HCT116 (cell line): ENCODE results near the gene MRPS27. TPM values are rescaled to one million over a fixed set of nuclear protein-coding genes. Genes with fewer than 3 reads are reported as not detected.

ENCODE experiments used
- ATAC-seq: fragments of 200-7000 bp; cut with Tn5 transposase; 2 replicates; pipeline ENCODE4 v1.9.1; 2020; ENCODE audit warnings: mild to moderate bottlenecking, moderate library complexity
- BruUV-seq: library from RNA; stranded (reverse); fragments of 400-500 nt; replicated peaks from 2 replicates; lab custom pipeline; 2021; lab: Mats Ljungman, UMichigan
- CTCF ChIA-PET: fragments of 300-600 bp; sonication (Branson Sonifier 250); formaldehyde crosslinking; loops from one replicate; lab custom pipeline; 2021; ENCODE audit warnings: antibody characterized with exemption; lab: Charles Lee
- POLR2A ChIA-PET: fragments of 300-600, 350-600 bp; sonication (Branson Sonifier 250); formaldehyde crosslinking; loops from one replicate; lab custom pipeline; 2021; ENCODE audit warnings: antibody characterized with exemption; lab: Charles Lee
- RAD21 ChIA-PET, 2 experiments: fragments of 300-600 bp; sonication (Branson Sonifier 250); formaldehyde crosslinking; loops; one replicate each; lab custom pipeline; 2023; ENCODE audit warnings: low total read pairs in 2 of 2; ENCODE audit not compliant: uncharacterized antibody in 2 of 2, unreplicated experiment in 2 of 2, low non-redundant PET in 1 of 2; lab: Charles Lee
- DNase-seq: peaks from one replicate; pipeline ENCODE4 v3.0.0-alpha.2; 2010; ENCODE audit warnings: low read depth, low spot score
- H2AFZ ChIP-seq: fragments of 200-600 bp; shearing (Covaris generic), sonication (generic); 2 replicates; pipeline ENCODE4 v1.6.1; 2017; ENCODE audit warnings: low read depth, mixed run types, mixed read lengths, antibody characterized with exemption, low read length; ENCODE audit not compliant: poor library complexity, severe bottlenecking
- H3K27ac ChIP-seq: 2 replicates; pipeline ENCODE4 v1.5.1; 2012; ENCODE audit warnings: low read depth, low read length
- H3K27me3 ChIP-seq: fragments of 200-600 bp; sonication (generic); 2 replicates; pipeline ENCODE4 v1.6.1; 2016; ENCODE audit warnings: mixed run types, low read length, mixed read lengths; ENCODE audit not compliant: insufficient read depth
- H3K36me3 ChIP-seq, 2 experiments: fragments of 200-500 bp in 1 of 2; fragments of 200-600 bp in 1 of 2; sonication (Bioruptor generic) in 1 of 2; sonication (generic) in 1 of 2; 2 replicates each; pipeline versions ENCODE4 v1.5.1 to v1.6.1; 2014 to 2016; ENCODE audit warnings: low read length in 2 of 2, inconsistent platforms in 1 of 2, mixed read lengths in 1 of 2, mixed run types in 1 of 2; ENCODE audit not compliant: insufficient read depth in 2 of 2, control insufficient read depth in 1 of 2
- H3K4me1 ChIP-seq, 2 experiments: fragments of 200-600 bp in 1 of 2; sonication (generic) in 1 of 2; 2 replicates each; pipeline versions ENCODE4 v1.5.1 to v1.6.1; 2012 to 2017; ENCODE audit warnings: low read length in 2 of 2, inconsistent platforms in 1 of 2, mild to moderate bottlenecking in 1 of 2, mixed read lengths in 1 of 2, mixed run types in 1 of 2, moderate library complexity in 1 of 2; ENCODE audit not compliant: insufficient read depth in 2 of 2, control insufficient read depth in 1 of 2
- H3K4me2 ChIP-seq: fragments of 200-600 bp; sonication (generic); 2 replicates; pipeline ENCODE4 v1.6.1; 2017; ENCODE audit warnings: mixed run types, low read length, mixed read lengths
- H3K4me3 ChIP-seq, 2 experiments: fragments of 200-600 bp in 1 of 2; sonication (generic) in 1 of 2; replicated peaks in 1 of 2; 2 replicates each; pipeline ENCODE4 v1.5.1; 2011 to 2016; ENCODE audit warnings: low read length in 2 of 2, control low read depth in 1 of 2, low read depth in 1 of 2, mild to moderate bottlenecking in 1 of 2, mixed read lengths in 1 of 2, mixed run types in 1 of 2
- H3K79me2 ChIP-seq: fragments of 200-600 bp; sonication (generic); 2 replicates; pipeline ENCODE4 v1.6.1; 2017; ENCODE audit warnings: mild to moderate bottlenecking, mixed run types, low read length, moderate library complexity, mixed read lengths; ENCODE audit not compliant: insufficient read depth
- H3K9ac ChIP-seq: fragments of 200-600 bp; sonication (generic); 2 replicates; pipeline ENCODE4 v1.6.1; 2016; ENCODE audit warnings: low read length, mixed read lengths
- H3K9me2 ChIP-seq: fragments of 200-600 bp; sonication (generic), shearing (Covaris generic); 2 replicates; pipeline ENCODE4 v1.6.1; 2017; ENCODE audit warnings: mixed run types, mild to moderate bottlenecking, moderate library complexity; ENCODE audit not compliant: insufficient read depth
- H3K9me3 ChIP-seq, 2 experiments: fragments of 200-500 bp in 1 of 2; fragments of 200-600 bp in 1 of 2; sonication (Bioruptor generic) in 1 of 2; sonication (generic) in 1 of 2; 2 replicates each; pipeline ENCODE4 v1.6.1; 2014 to 2017; ENCODE audit warnings: low read length in 2 of 2, mixed read lengths in 2 of 2, inconsistent platforms in 1 of 2, low read depth in 1 of 2, mild to moderate bottlenecking in 1 of 2, mixed run types in 1 of 2, moderate library complexity in 1 of 2; ENCODE audit not compliant: control insufficient read depth in 1 of 2, insufficient read depth in 1 of 2
- H4K20me1 ChIP-seq: fragments of 200-600 bp; sonication (generic), shearing (Covaris generic); 2 replicates; pipeline ENCODE4 v1.6.1; 2017; ENCODE audit warnings: mixed run types, mild to moderate bottlenecking, moderate library complexity; ENCODE audit not compliant: insufficient read depth
- CTCF ChIP-seq, 3 experiments: fragments of 200-600 bp in 1 of 3; sonication (generic) in 1 of 3; IDR thresholded peaks in 2 of 3; conservative IDR thresholded peaks in 1 of 3; 2 replicates each; pipeline ENCODE4 v1.5.1; 2012 to 2017; ENCODE audit warnings: low read depth in 2 of 3, low read length in 2 of 3, antibody characterized with exemption in 1 of 3, borderline replicate concordance in 1 of 3, control low read depth in 1 of 3, mild to moderate bottlenecking in 1 of 3, mixed read lengths in 1 of 3, mixed run types in 1 of 3, moderate library complexity in 1 of 3; ENCODE audit not compliant: insufficient read depth in 1 of 3
- ELF1 ChIP-seq: IDR thresholded peaks from 2 replicates; pipeline ENCODE4 v1.6.1; 2012; ENCODE audit warnings: low read depth, borderline replicate concordance
- EZH2phosphoT487 ChIP-seq: fragments of 200-600 bp; IDR thresholded peaks from 2 replicates; pipeline ENCODE4 v1.6.1; 2018; ENCODE audit warnings: antibody characterized with exemption, borderline replicate concordance
- FOSL1 ChIP-seq: IDR thresholded peaks from 2 replicates; pipeline ENCODE4 v1.6.1; 2012; ENCODE audit warnings: low read depth
- POLR2AphosphoS5 ChIP-seq: IDR thresholded peaks from 2 replicates; pipeline ENCODE4 v1.6.1; 2011; ENCODE audit warnings: mild to moderate bottlenecking, low read depth, low read length, moderate library complexity
- SIN3A ChIP-seq: IDR thresholded peaks from 2 replicates; pipeline ENCODE4 v1.6.1; 2012; ENCODE audit warnings: low read depth
- ZBTB33 ChIP-seq: IDR thresholded peaks from 2 replicates; pipeline ENCODE4 v1.6.1; 2011; ENCODE audit warnings: mild to moderate bottlenecking, low read length, moderate library complexity; ENCODE audit not compliant: insufficient replicate concordance; ENCODE audit errors: extremely low read depth
- intact Hi-C: fragments of 100-400 bp; cut with micrococcal nuclease; formaldehyde crosslinking; loops from 2 replicates; pipeline ENCODE4 v1.10.0; 2022
- total RNA-seq: library from RNA; stranded (reverse); gene quantifications from one replicate; pipeline ENCODE4 v1.2.1, GENCODE V29; 2021; ENCODE audit not compliant: unreplicated experiment
- TF ChIP-seq, protein P1 (sequence below): IDR thresholded peaks from 2 replicates; pipeline ENCODE4 v1.6.1; 2012
- TF ChIP-seq, protein P2 (sequence below): IDR thresholded peaks from 2 replicates; pipeline ENCODE4 v1.6.1; 2012
- TF ChIP-seq, protein P3 (sequence below): IDR thresholded peaks from 2 replicates; pipeline ENCODE4 v1.6.1; 2012; ENCODE audit warnings: low read depth

MRPS27 gene
- total RNA-seq, 1 experiment from 2014 or later, result 113 TPM

GRCh38 chr5:72366324-72366976 lies 46.4 kb upstream of the MRPS27 start (continued):
- peak; percentile 57 to 75 (median 63); a peak in 5 of 6 replicates for TF ChIP-seq CTCF (IDR thresholded peaks at IDR 0.05 in 2 of 3, conservative IDR thresholded peaks at IDR 0.05 in 1 of 3; ENCODE audit: borderline replicate concordance in 1 of 3, insufficient read depth in 1 of 3, low read depth in 2 of 3, low read length in 2 of 3)
- TF ChIP-seq EZH2phosphoT487, result no peak
- TF ChIP-seq, protein P1, sequence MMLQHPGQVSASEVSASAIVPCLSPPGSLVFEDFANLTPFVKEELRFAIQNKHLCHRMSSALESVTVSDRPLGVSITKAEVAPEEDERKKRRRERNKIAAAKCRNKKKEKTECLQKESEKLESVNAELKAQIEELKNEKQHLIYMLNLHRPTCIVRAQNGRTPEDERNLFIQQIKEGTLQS, result no peak
- TF ChIP-seq POLR2AphosphoS5, result no peak
- no peak for TF ChIP-seq SIN3A
- TF ChIP-seq, protein P2, sequence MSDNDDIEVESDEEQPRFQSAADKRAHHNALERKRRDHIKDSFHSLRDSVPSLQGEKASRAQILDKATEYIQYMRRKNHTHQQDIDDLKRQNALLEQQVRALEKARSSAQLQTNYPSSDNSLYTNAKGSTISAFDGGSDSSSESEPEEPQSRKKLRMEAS, result 0 out of 2 replicates have a peak, but pooled peaks have one; percentile 21

- ChIA-PET CTCF (interaction anchor here (1.7 to 2.0 kb wide), 2 partner anchors 160 to 246 kb away, joined by 5 to 27 read pairs; no protein-coding TSS in a partner anchor), POLR2A (no interaction called here), RAD21 (no interaction called here)
- H3K79me2 ChIP-seq, result no peaks in the 10 kb centered on the region
- no TSS peak for BruUV-seq
- H3K4me1 ChIP-seq, result peaks cover 10 to 21% of the 10 kb centered on the region in 2 experiments
- H3K9me3 ChIP-seq, result no peaks in the 10 kb centered on the region
- intact Hi-C loops, result loop anchor here (5.0 kb wide), 1 partner anchor 452 kb away; the partner anchor contains the start of gene TNPO1
- no peak overlapping the region for H3K9ac ChIP-seq
- no peak overlapping the region for H3K4me2 ChIP-seq
- H4K20me1 ChIP-seq, result no peaks in the 10 kb centered on the region
- ATAC-seq (no peak), DNase-seq (no peak)
- no peak overlapping the region for H3K4me3 ChIP-seq
- no peaks in the 10 kb centered on the region for H3K9me2 ChIP-seq
- peaks cover 0 to 7% of the 10 kb centered on the region in 2 experiments; a peak in 1 of 4 replicates for H3K36me3 ChIP-seq
- no peak overlapping the region for H3K27ac ChIP-seq
- no peaks in the 10 kb centered on the region for H3K27me3 ChIP-seq
- no peak overlapping the region for H2AFZ ChIP-seq
- TF ChIP-seq ELF1, result no peak
- no peak for TF ChIP-seq FOSL1
- TF ChIP-seq ZBTB33, result no peak
- TF ChIP-seq SIN3A, result no peak
- TF ChIP-seq, protein P3, sequence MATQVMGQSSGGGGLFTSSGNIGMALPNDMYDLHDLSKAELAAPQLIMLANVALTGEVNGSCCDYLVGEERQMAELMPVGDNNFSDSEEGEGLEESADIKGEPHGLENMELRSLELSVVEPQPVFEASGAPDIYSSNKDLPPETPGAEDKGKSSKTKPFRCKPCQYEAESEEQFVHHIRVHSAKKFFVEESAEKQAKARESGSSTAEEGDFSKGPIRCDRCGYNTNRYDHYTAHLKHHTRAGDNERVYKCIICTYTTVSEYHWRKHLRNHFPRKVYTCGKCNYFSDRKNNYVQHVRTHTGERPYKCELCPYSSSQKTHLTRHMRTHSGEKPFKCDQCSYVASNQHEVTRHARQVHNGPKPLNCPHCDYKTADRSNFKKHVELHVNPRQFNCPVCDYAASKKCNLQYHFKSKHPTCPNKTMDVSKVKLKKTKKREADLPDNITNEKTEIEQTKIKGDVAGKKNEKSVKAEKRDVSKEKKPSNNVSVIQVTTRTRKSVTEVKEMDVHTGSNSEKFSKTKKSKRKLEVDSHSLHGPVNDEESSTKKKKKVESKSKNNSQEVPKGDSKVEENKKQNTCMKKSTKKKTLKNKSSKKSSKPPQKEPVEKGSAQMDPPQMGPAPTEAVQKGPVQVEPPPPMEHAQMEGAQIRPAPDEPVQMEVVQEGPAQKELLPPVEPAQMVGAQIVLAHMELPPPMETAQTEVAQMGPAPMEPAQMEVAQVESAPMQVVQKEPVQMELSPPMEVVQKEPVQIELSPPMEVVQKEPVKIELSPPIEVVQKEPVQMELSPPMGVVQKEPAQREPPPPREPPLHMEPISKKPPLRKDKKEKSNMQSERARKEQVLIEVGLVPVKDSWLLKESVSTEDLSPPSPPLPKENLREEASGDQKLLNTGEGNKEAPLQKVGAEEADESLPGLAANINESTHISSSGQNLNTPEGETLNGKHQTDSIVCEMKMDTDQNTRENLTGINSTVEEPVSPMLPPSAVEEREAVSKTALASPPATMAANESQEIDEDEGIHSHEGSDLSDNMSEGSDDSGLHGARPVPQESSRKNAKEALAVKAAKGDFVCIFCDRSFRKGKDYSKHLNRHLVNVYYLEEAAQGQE, result no peak
- TF ChIP-seq, protein P1, result no peak
- TF ChIP-seq CTCF (IDR thresholded peaks at IDR 0.05 in 2 of 3, conservative IDR thresholded peaks at IDR 0.05 in 1 of 3; ENCODE audit: borderline replicate concordance in 1 of 3, insufficient read depth in 1 of 3, low read depth in 2 of 3, low read length in 2 of 3), result no peak
- TF ChIP-seq EZH2phosphoT487, result no peak
Measured at GRCh38 chr5:72364951-72365350, 44.9 kb upstream of the MRPS27 start.
